HEK293 (cell line): Measurements from ENCODE around the gene CCDC85B.

ENCODE experiments used
- HOXC10 ChIP-seq: sonication (generic); formaldehyde crosslinking; IDR thresholded peaks from 2 replicates; pipeline ENCODE4 v1.8.1; 2023; ENCODE audit warnings: mild to moderate bottlenecking, missing genetic modification reagents
- OVOL3 ChIP-seq: fragments of 450-650 bp; formaldehyde crosslinking; IDR thresholded peaks from 2 replicates; pipeline ENCODE4 v1.5.1; 2016; ENCODE audit warnings: missing biosample characterization, missing genetic modification characterization
- YY1 ChIP-seq: fragments of 450-650 bp; formaldehyde crosslinking; IDR thresholded peaks from 2 replicates; pipeline ENCODE4 v1.5.1; 2018; ENCODE audit warnings: missing biosample characterization, missing genetic modification characterization
- ZNF121 ChIP-seq: fragments of 450-650 bp; formaldehyde crosslinking; IDR thresholded peaks from 2 replicates; pipeline ENCODE4 v1.5.1; 2016; ENCODE audit warnings: missing biosample characterization, missing genetic modification characterization
- ZNF140 ChIP-seq: fragments of 450-650 bp; formaldehyde crosslinking; IDR thresholded peaks from 2 replicates; pipeline ENCODE4 v1.5.1; 2016; ENCODE audit warnings: missing biosample characterization, missing genetic modification characterization
- ZNF24 ChIP-seq: fragments of 450-650 bp; formaldehyde crosslinking; IDR thresholded peaks from 2 replicates; pipeline ENCODE4 v1.5.1; 2016; ENCODE audit warnings: missing biosample characterization, missing genetic modification characterization
- ZNF366 ChIP-seq: fragments of 450-650 bp; formaldehyde crosslinking; conservative IDR thresholded peaks from 2 replicates; pipeline ENCODE4 v1.5.1; 2016; ENCODE audit warnings: missing biosample characterization, missing genetic modification characterization
- ZNF571 ChIP-seq: fragments of 450-650 bp; formaldehyde crosslinking; IDR thresholded peaks from 2 replicates; pipeline ENCODE4 v1.5.0; 2017; ENCODE audit warnings: missing biosample characterization, missing genetic modification characterization
- ZXDB ChIP-seq: fragments of 450-650 bp; formaldehyde crosslinking; IDR thresholded peaks from 2 replicates; pipeline ENCODE4 v1.5.1; 2016; ENCODE audit warnings: missing biosample characterization, missing genetic modification characterization
- TF ChIP-seq, protein P1 (sequence below): fragments of 450-650 bp; formaldehyde crosslinking; IDR thresholded peaks from 2 replicates; pipeline ENCODE4 v1.5.1; 2017; ENCODE audit warnings: missing biosample characterization, missing genetic modification characterization
- TF ChIP-seq, protein P2 (sequence below): fragments of 450-650 bp; formaldehyde crosslinking; IDR thresholded peaks from 2 replicates; pipeline ENCODE4 v1.5.1; 2016; ENCODE audit warnings: missing biosample characterization, missing genetic modification characterization
- TF ChIP-seq, protein P3 (sequence below): fragments of 450-650 bp; formaldehyde crosslinking; IDR thresholded peaks from 2 replicates; pipeline ENCODE4 v1.5.1; 2016; ENCODE audit warnings: missing biosample characterization, missing genetic modification characterization
- TF ChIP-seq, protein P4 (sequence below): fragments of 450-650 bp; IDR thresholded peaks from 2 replicates; pipeline ENCODE4 v1.5.1; 2018; ENCODE audit warnings: missing biosample characterization, missing genetic modification characterization
- TF ChIP-seq, protein P5 (sequence below): fragments of 450-650 bp; formaldehyde crosslinking; IDR thresholded peaks from 2 replicates; pipeline ENCODE4 v1.5.1; 2016; ENCODE audit warnings: missing biosample characterization, missing genetic modification characterization

DNA sequence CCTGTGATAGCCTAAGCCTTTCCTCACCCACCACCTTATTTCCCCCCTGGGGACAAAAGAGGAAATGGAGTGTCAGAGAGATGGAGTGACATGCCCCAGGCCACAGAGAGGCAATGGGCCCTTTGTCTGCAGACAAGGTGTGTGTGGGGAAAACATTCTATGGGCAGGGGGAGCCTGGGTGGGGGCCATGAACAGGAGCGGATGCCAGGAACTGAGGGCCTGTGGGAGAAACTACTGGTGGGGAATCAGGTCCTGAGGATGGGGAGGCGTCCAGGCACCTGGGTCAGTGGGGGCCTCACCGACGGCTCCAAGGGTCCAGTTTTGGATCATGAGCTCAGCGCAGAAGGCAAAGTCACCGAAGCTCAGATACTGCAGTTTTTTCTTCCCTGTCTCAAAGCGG lies 5.2 kb upstream of the CCDC85B start:
- TF ChIP-seq, protein P1, sequence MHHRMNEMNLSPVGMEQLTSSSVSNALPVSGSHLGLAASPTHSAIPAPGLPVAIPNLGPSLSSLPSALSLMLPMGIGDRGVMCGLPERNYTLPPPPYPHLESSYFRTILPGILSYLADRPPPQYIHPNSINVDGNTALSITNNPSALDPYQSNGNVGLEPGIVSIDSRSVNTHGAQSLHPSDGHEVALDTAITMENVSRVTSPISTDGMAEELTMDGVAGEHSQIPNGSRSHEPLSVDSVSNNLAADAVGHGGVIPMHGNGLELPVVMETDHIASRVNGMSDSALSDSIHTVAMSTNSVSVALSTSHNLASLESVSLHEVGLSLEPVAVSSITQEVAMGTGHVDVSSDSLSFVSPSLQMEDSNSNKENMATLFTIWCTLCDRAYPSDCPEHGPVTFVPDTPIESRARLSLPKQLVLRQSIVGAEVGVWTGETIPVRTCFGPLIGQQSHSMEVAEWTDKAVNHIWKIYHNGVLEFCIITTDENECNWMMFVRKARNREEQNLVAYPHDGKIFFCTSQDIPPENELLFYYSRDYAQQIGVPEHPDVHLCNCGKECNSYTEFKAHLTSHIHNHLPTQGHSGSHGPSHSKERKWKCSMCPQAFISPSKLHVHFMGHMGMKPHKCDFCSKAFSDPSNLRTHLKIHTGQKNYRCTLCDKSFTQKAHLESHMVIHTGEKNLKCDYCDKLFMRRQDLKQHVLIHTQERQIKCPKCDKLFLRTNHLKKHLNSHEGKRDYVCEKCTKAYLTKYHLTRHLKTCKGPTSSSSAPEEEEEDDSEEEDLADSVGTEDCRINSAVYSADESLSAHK (tag by site-specific recombination): no peak
- TF ChIP-seq, protein P2, sequence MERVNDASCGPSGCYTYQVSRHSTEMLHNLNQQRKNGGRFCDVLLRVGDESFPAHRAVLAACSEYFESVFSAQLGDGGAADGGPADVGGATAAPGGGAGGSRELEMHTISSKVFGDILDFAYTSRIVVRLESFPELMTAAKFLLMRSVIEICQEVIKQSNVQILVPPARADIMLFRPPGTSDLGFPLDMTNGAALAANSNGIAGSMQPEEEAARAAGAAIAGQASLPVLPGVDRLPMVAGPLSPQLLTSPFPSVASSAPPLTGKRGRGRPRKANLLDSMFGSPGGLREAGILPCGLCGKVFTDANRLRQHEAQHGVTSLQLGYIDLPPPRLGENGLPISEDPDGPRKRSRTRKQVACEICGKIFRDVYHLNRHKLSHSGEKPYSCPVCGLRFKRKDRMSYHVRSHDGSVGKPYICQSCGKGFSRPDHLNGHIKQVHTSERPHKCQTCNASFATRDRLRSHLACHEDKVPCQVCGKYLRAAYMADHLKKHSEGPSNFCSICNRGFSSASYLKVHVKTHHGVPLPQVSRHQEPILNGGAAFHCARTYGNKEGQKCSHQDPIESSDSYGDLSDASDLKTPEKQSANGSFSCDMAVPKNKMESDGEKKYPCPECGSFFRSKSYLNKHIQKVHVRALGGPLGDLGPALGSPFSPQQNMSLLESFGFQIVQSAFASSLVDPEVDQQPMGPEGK: no peak
- TF ChIP-seq, protein P3, sequence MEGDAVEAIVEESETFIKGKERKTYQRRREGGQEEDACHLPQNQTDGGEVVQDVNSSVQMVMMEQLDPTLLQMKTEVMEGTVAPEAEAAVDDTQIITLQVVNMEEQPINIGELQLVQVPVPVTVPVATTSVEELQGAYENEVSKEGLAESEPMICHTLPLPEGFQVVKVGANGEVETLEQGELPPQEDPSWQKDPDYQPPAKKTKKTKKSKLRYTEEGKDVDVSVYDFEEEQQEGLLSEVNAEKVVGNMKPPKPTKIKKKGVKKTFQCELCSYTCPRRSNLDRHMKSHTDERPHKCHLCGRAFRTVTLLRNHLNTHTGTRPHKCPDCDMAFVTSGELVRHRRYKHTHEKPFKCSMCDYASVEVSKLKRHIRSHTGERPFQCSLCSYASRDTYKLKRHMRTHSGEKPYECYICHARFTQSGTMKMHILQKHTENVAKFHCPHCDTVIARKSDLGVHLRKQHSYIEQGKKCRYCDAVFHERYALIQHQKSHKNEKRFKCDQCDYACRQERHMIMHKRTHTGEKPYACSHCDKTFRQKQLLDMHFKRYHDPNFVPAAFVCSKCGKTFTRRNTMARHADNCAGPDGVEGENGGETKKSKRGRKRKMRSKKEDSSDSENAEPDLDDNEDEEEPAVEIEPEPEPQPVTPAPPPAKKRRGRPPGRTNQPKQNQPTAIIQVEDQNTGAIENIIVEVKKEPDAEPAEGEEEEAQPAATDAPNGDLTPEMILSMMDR: no peak
- TF ChIP-seq, protein P4, sequence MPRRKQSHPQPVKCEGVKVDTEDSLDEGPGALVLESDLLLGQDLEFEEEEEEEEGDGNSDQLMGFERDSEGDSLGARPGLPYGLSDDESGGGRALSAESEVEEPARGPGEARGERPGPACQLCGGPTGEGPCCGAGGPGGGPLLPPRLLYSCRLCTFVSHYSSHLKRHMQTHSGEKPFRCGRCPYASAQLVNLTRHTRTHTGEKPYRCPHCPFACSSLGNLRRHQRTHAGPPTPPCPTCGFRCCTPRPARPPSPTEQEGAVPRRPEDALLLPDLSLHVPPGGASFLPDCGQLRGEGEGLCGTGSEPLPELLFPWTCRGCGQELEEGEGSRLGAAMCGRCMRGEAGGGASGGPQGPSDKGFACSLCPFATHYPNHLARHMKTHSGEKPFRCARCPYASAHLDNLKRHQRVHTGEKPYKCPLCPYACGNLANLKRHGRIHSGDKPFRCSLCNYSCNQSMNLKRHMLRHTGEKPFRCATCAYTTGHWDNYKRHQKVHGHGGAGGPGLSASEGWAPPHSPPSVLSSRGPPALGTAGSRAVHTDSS: no peak
- no peak for TF ChIP-seq HOXC10 (CRISPR knock-in tag)
- no peak for TF ChIP-seq ZXDB (tag by site-specific recombination)
- TF ChIP-seq ZNF24: no peak
- no peak for TF ChIP-seq ZNF121 (tag by site-specific recombination)
- no peak for TF ChIP-seq OVOL3 (tag by site-specific recombination)
- TF ChIP-seq ZNF571 (tag by site-specific recombination): no peak
- TF ChIP-seq ZNF366: no peak
- no peak for TF ChIP-seq ZNF140 (tag by site-specific recombination)
- TF ChIP-seq, protein P5, sequence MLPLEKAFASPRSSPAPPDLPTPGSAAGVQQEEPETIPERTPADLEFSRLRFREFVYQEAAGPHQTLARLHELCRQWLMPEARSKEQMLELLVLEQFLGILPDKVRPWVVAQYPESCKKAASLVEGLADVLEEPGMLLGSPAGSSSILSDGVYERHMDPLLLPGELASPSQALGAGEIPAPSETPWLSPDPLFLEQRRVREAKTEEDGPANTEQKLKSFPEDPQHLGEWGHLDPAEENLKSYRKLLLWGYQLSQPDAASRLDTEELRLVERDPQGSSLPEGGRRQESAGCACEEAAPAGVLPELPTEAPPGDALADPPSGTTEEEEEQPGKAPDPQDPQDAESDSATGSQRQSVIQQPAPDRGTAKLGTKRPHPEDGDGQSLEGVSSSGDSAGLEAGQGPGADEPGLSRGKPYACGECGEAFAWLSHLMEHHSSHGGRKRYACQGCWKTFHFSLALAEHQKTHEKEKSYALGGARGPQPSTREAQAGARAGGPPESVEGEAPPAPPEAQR: no peak
- TF ChIP-seq YY1 (tag by site-specific recombination): no peak
